Measurements from ENCODE around the gene CRTC3.

CRTC3 gene

GRCh38 chr15:90487186-90487585, 42.5 kb upstream of the CRTC3 start:
- TF ChIP-seq SIN3A (IDR thresholded peaks at IDR 0.05; ENCODE audit: borderline replicate concordance, insufficient read depth, low read length) (no peak), TAF1 (IDR thresholded peaks at IDR 0.05; ENCODE audit: borderline replicate concordance, insufficient read depth, low read length) (no peak), FOXP2 (optimal IDR thresholded peaks at IDR 0.05; ENCODE audit: borderline replicate concordance, extremely low read depth, extremely low read length, insufficient read depth) (no peak), REST (IDR thresholded peaks at IDR 0.05; ENCODE audit: insufficient read depth in 1 of 2, low read depth in 2 of 2, low read length in 2 of 2) (no peak)

- TF ChIP-seq FOXP2 (optimal IDR thresholded peaks at IDR 0.05; ENCODE audit: borderline replicate concordance, extremely low read depth, extremely low read length, insufficient read depth), result no peak
- no peak for TF ChIP-seq TAF1 (IDR thresholded peaks at IDR 0.05; ENCODE audit: borderline replicate concordance, insufficient read depth, low read length)
- TF ChIP-seq REST (IDR thresholded peaks at IDR 0.05; ENCODE audit: insufficient read depth in 1 of 2, low read depth in 2 of 2, low read length in 2 of 2), result no peak
- no peak for TF ChIP-seq POLR2AphosphoS5 (IDR thresholded peaks at IDR 0.05; ENCODE audit: low read depth, low read length)
- TF ChIP-seq SIN3A (IDR thresholded peaks at IDR 0.05; ENCODE audit: borderline replicate concordance, insufficient read depth, low read length), result no peak
These were observed 40.2 kb upstream of the CRTC3 start for GRCh38 chr15:90489514-90489913.

- TF ChIP-seq SIN3A (IDR thresholded peaks at IDR 0.05; ENCODE audit: borderline replicate concordance, insufficient read depth, low read length), result no peak
- TF ChIP-seq TAF1 (IDR thresholded peaks at IDR 0.05; ENCODE audit: borderline replicate concordance, insufficient read depth, low read length), result no peak
- TF ChIP-seq POLR2AphosphoS5 (IDR thresholded peaks at IDR 0.05; ENCODE audit: low read depth, low read length), result no peak
- no peak for TF ChIP-seq FOXP2 (optimal IDR thresholded peaks at IDR 0.05; ENCODE audit: borderline replicate concordance, extremely low read depth, extremely low read length, insufficient read depth)
- TF ChIP-seq REST (IDR thresholded peaks at IDR 0.05; ENCODE audit: insufficient read depth in 1 of 2, low read depth in 2 of 2, low read length in 2 of 2), result no peak
These were observed 39.8 kb upstream of the CRTC3 start for GRCh38 chr15:90489944-90490343.

- TF ChIP-seq FOXP2 (optimal IDR thresholded peaks at IDR 0.05; ENCODE audit: borderline replicate concordance, extremely low read depth, extremely low read length, insufficient read depth) (no peak), TAF1 (IDR thresholded peaks at IDR 0.05; ENCODE audit: borderline replicate concordance, insufficient read depth, low read length) (no peak), POLR2AphosphoS5 (IDR thresholded peaks at IDR 0.05; ENCODE audit: low read depth, low read length) (no peak), REST (IDR thresholded peaks at IDR 0.05; ENCODE audit: insufficient read depth in 1 of 2, low read depth in 2 of 2, low read length in 2 of 2) (no peak), SIN3A (IDR thresholded peaks at IDR 0.05; ENCODE audit: borderline replicate concordance, insufficient read depth, low read length) (no peak)
These were observed 36.1 kb upstream of the CRTC3 start for GRCh38 chr15:90493647-90494046.

GRCh38 chr15:90495067-90495466, 34.7 kb upstream of the CRTC3 start:
- TF ChIP-seq FOXP2 (optimal IDR thresholded peaks at IDR 0.05; ENCODE audit: borderline replicate concordance, extremely low read depth, extremely low read length, insufficient read depth) (no peak), POLR2AphosphoS5 (IDR thresholded peaks at IDR 0.05; ENCODE audit: low read depth, low read length) (no peak), TAF1 (IDR thresholded peaks at IDR 0.05; ENCODE audit: borderline replicate concordance, insufficient read depth, low read length) (no peak), REST (IDR thresholded peaks at IDR 0.05; ENCODE audit: insufficient read depth in 1 of 2, low read depth in 2 of 2, low read length in 2 of 2) (no peak), SIN3A (IDR thresholded peaks at IDR 0.05; ENCODE audit: borderline replicate concordance, insufficient read depth, low read length) (no peak)

Measured in PFSK-1 (cell line).